Smooth muscle cell (in vitro differentiated cells): ENCODE results near the gene GZF1. TPM values are rescaled to one million over a fixed set of nuclear protein-coding genes. Genes with fewer than 3 reads are reported as not detected.

Source experiments
- DNase-seq: peaks from one replicate; lab custom pipeline; 2025; ENCODE audit not compliant: unreplicated experiment; lab: John Stamatoyannopoulos, UW
- H2AFZ ChIP-seq: fragments of 200-600 bp; sonication (generic); 2 replicates; pipeline ENCODE4 v1.6.0; 2016; ENCODE audit warnings: antibody characterized with exemption, low read depth, mild to moderate bottlenecking
- H3F3A ChIP-seq: fragments of 200-600 bp; sonication (generic); 2 replicates; pipeline ENCODE4 v1.6.0; 2017; ENCODE audit warnings: antibody characterized with exemption, low read depth
- H3K27ac ChIP-seq: fragments of 200-600 bp; sonication (generic); 2 replicates; pipeline ENCODE4 v1.5.1; 2016; ENCODE audit warnings: low read depth, mild to moderate bottlenecking
- H3K27me3 ChIP-seq: fragments of 200-600 bp; sonication (generic); 2 replicates; pipeline ENCODE4 v1.6.1; 2016; ENCODE audit warnings: low read depth, mild to moderate bottlenecking
- H3K36me3 ChIP-seq: fragments of 200-600 bp; sonication (generic); 2 replicates; pipeline ENCODE4 v1.5.1; 2016; ENCODE audit warnings: low read depth
- H3K4me1 ChIP-seq: fragments of 200-600 bp; sonication (generic); 2 replicates; pipeline ENCODE4 v1.5.1; 2016; ENCODE audit warnings: low read depth
- H3K4me2 ChIP-seq: fragments of 200-600 bp; sonication (generic); 2 replicates; pipeline ENCODE4 v1.6.0; 2016; ENCODE audit warnings: mild to moderate bottlenecking
- H3K4me3 ChIP-seq: fragments of 200-600 bp; sonication (generic); 2 replicates; pipeline ENCODE4 v1.5.1; 2016; ENCODE audit warnings: mild to moderate bottlenecking
- H3K79me2 ChIP-seq: fragments of 200-600 bp; sonication (generic); 2 replicates; pipeline ENCODE4 v1.6.0; 2016; ENCODE audit warnings: low read depth, mild to moderate bottlenecking
- H3K9ac ChIP-seq: fragments of 200-600 bp; sonication (generic); 2 replicates; pipeline ENCODE4 v1.6.0; 2016; ENCODE audit warnings: low read depth
- H3K9me3 ChIP-seq: fragments of 200-600 bp; sonication (generic); replicated peaks from 2 replicates; pipeline ENCODE4 v1.5.1; 2016; ENCODE audit warnings: low read depth
- H4K20me1 ChIP-seq: fragments of 200-600 bp; sonication (generic); 2 replicates; pipeline ENCODE4 v1.6.0; 2016; ENCODE audit warnings: low read depth
- CTCF ChIP-seq: fragments of 200-600 bp; sonication (generic); IDR thresholded peaks from 2 replicates; pipeline ENCODE4 v1.5.1; 2017; ENCODE audit warnings: borderline replicate concordance, mild to moderate bottlenecking, antibody characterized with exemption; ENCODE audit not compliant: insufficient read depth, poor library complexity, severe bottlenecking
- WGBS: methylation state at CpG from one replicate; pipeline ENCODE4 v1.1.7; 2016; ENCODE audit warnings: low lambda C conversion rate; 5-methylcytosine and 5-hydroxymethylcytosine counted together
- polyA plus RNA-seq: library from polyadenylated mRNA; unstranded; fragments of >200 nt; fragmentation: Nextera tagmentation; extraction: Ambion mirVana; gene quantifications from 2 replicates; pipeline ENCODE4 v1.2.1, GENCODE V29; 2016
- total RNA-seq: library from RNA; depleted of rRNA; stranded (reverse); fragments of >200 nt; gene quantifications from 2 replicates; pipeline ENCODE4 v1.2.3, GENCODE V29; 2014

The GZF1 gene
- total and polyA plus RNA-seq, 2 experiments from 2014 or later = 6.0 to 13.7 TPM

GRCh38 chr20:23331450-23332350, 30.3 kb upstream of the GZF1 start:
- H3K36me3 ChIP-seq = no peaks in the 10 kb centered on the region
- no peaks in the 10 kb centered on the region for H4K20me1 ChIP-seq
- no peak overlapping the region for H3K9ac ChIP-seq
- H2AFZ ChIP-seq = no peak overlapping the region
- H3K27ac ChIP-seq = no peak overlapping the region
- no peak for DNase-seq
- no peak overlapping the region for H3K4me2 ChIP-seq
- no peak for TF ChIP-seq CTCF
- no peaks in the 10 kb centered on the region for H3K9me3 ChIP-seq
- no peaks in the 10 kb centered on the region for H3K27me3 ChIP-seq
- WGBS = 59% methylated on average over 8 of the region's 8 CpGs
- H3F3A ChIP-seq = no peaks in the 10 kb centered on the region
- no peaks in the 10 kb centered on the region for H3K4me1 ChIP-seq
- no peaks in the 10 kb centered on the region for H3K79me2 ChIP-seq
- no peak overlapping the region for H3K4me3 ChIP-seq

- 70% methylated on average over 2 of the region's 2 CpGs for WGBS
- no peak for TF ChIP-seq CTCF
These were observed 29.5 kb upstream of the GZF1 start for GRCh38 chr20:23332467-23332866.

DNA sequence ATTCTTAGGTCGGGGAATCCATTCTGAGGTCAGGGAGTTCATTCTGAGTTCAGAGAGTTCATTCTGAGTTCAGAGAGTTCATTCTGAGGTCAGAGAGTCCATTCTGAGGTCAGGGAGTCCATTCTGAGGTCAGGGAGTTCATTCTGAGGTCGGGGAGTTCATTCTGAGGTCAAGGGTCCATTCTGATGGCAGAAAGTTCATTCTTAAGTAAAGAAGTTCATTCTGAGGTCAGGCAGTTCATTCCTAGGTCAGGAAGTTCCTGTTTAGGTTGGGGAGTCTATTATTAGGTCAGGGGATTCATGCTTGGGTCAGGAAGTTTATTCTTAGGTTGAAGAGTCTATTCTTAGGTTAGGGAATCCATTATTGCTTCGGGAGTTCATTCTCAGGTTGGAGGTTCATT, 27.9 kb upstream of the GZF1 start:
- DNase-seq = no peak
- TF ChIP-seq CTCF = no peak
- Histone ChIP-seq H4K20me1 (no peaks in the 10 kb centered on the region), H3K27me3 (no peaks in the 10 kb centered on the region), H3K9me3 (no peaks in the 10 kb centered on the region), H3K4me2 (no peak overlapping the region), H3K4me1 (no peaks in the 10 kb centered on the region), H3K9ac (no peak overlapping the region), H3K4me3 (no peak overlapping the region), H2AFZ (no peak overlapping the region), H3K79me2 (no peaks in the 10 kb centered on the region), H3K27ac (no peak overlapping the region), H3K36me3 (no peaks in the 10 kb centered on the region), H3F3A (no peaks in the 10 kb centered on the region)
- 81% methylated on average over 3 of the region's 3 CpGs for WGBS

More at GRCh38 chr20:23332467-23332866, 29.5 kb upstream of the GZF1 start:
- Histone ChIP-seq H3K9ac (no peak overlapping the region), H4K20me1 (no peaks in the 10 kb centered on the region), H3K4me3 (no peak overlapping the region), H3F3A (no peaks in the 10 kb centered on the region), H3K4me1 (no peaks in the 10 kb centered on the region), H2AFZ (no peak overlapping the region), H3K27ac (no peak overlapping the region), H3K4me2 (no peak overlapping the region), H3K36me3 (no peaks in the 10 kb centered on the region), H3K9me3 (no peaks in the 10 kb centered on the region), H3K79me2 (no peaks in the 10 kb centered on the region), H3K27me3 (no peaks in the 10 kb centered on the region)
- no peak for DNase-seq

- no peak for DNase-seq
- Histone ChIP-seq H3K4me1 (no peaks in the 10 kb centered on the region), H3K9ac (no peak overlapping the region), H3F3A (no peaks in the 10 kb centered on the region), H3K27ac (no peak overlapping the region), H3K79me2 (no peaks in the 10 kb centered on the region), H3K4me3 (no peak overlapping the region), H4K20me1 (no peaks in the 10 kb centered on the region), H2AFZ (no peak overlapping the region), H3K27me3 (no peaks in the 10 kb centered on the region), H3K9me3 (no peaks in the 10 kb centered on the region), H3K36me3 (no peaks in the 10 kb centered on the region), H3K4me2 (no peak overlapping the region)
- TF ChIP-seq CTCF = no peak
- WGBS = 94% methylated on average over 5 of the region's 5 CpGs
These were observed 26.5 kb upstream of the GZF1 start for GRCh38 chr20:23335521-23335920.
